ENCODE measurements around the gene PDE6A.
A peak's percentile ranks its signal among the peaks of the same experiment; 100 is the strongest.

PDE6A gene

GRCh38 chr5:149852641-149853330, 91.8 kb downstream of the PDE6A start:
- Mint-ChIP-seq H3K4me3 (no peak overlapping the region), H3K9me3 (no peaks in the 10 kb centered on the region), H3K4me1 (no peaks in the 10 kb centered on the region), H3K27ac (no peak overlapping the region), H3K27me3 (no peaks in the 10 kb centered on the region)
- peak; percentile 15 to 39 for DNase-seq
- no peak for ATAC-seq

- no peaks in the 10 kb centered on the region for H3K9me3 Mint-ChIP-seq
- no peak overlapping the region for H3K4me3 Mint-ChIP-seq
- H3K4me1 Mint-ChIP-seq: no peaks in the 10 kb centered on the region
- H3K27ac Mint-ChIP-seq: peak overlapping the region in 1 of 2 donors; percentile 9
- no peak for ATAC-seq
- H3K27me3 Mint-ChIP-seq: no peaks in the 10 kb centered on the region
- no peak for DNase-seq
Observed at GRCh38 chr5:149851211-149851610, 93.4 kb downstream of the PDE6A start.

DNA sequence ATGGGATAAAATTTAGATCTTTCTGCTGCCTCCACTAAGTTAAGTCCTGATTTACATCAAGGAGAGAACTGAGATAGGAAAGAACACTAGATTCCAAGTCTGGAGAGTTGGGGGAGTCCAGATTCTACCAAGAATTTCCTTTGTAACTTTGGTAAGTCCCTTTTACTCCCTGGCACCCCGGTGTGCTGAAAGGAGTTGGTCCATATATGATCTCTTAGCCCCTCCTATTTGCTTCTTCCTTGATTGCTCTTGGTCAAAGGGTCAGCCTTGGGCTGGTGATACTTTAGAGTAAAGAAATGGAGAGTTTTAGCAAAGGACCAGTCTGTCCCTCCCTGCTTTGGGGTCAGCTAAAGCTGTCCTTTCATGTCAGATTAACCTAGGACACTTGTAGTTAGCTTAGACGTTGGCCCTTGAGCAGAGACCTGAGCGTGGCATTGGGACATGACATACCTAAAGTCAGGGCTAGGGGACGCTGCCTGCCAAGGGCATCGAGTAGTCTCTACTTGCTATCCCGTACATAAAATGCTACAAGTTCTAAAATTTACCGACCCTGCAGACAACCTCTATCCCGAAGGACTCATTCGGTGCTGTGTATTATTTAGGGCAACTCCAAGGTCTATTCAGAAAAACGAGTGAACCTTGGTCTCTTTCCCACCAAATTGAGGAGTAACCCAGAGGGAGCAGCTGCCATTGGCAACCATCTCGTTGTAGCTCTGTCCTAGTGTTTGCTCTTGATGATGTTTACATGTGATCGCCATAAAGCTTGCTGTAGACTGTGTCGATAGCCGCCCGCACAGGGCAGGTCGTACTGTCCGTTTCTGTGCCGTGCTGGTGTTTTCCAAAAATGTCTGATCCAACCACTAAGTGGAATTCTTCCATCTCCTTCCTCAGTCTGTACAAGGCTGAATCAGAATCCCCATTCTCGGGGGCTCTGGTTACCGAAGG, 94.4 kb downstream of the PDE6A start:
- Mint-ChIP-seq H3K27ac (no peak overlapping the region), H3K4me3 (no peak overlapping the region), H3K9me3 (no peaks in the 10 kb centered on the region), H3K4me1 (no peaks in the 10 kb centered on the region), H3K27me3 (no peaks in the 10 kb centered on the region)
- DNase-seq: no peak
- ATAC-seq: no peak

DNA sequence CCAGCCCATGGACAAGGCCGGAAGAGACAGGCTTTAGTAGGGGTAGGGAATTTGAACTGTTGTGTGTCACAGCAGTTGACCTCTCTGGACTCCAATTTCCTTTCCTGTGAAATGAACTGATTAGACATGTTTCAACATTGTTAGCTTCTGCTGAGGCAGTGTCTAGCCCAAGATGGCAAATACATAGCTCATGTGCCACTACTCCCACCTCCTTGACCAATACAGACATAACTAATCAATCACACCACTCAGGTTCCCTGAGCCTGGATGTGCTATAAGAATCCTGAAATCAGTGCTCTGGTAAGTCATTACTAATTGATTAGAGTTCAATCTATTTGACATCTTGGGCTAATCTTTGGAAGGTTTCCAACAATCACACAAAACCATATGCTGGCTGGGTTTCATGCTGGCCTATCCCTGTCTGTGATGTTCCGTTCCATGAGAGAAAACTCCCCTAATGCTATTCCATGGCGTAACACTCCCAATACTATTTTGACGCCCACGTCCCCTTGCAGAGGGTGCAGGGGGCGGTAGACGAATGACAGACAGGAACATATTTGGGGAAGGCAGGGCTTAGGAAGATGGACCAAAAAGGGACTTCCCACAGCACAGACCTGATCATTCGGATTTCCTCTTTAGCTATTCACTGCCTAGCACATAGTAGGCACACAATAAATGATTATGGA, 95.2 kb downstream of the PDE6A start:
- peak overlapping the region in 1 of 2 donors; percentile 10 for H3K27ac Mint-ChIP-seq
- H3K27me3 Mint-ChIP-seq: no peaks in the 10 kb centered on the region
- no peak overlapping the region for H3K4me3 Mint-ChIP-seq
- no peak for DNase-seq
- no peaks in the 10 kb centered on the region for H3K4me1 Mint-ChIP-seq
- ATAC-seq: no peak
- H3K9me3 Mint-ChIP-seq: no peaks in the 10 kb centered on the region

DNA sequence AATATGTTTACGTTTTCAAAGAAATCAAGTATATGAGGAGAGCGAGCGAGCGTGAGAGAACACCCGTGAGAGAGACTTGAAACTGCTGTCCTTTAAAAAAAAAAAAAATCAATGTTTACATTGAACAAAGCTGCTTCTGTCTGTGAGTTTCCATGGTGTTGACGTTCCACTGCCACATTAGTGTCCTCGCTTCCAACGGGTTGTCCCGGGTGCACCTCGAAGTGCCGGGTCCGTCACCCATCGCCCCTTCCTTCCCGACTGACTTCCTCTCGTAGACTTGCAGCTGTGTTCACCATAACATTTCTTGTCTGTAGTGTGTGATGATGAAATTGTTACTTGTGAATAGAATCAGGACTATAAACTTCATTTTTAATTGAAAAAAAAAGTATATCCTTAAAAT, 97.0 kb downstream of the PDE6A start:
- Mint-ChIP-seq H3K4me3 (no peak overlapping the region), H3K27me3 (no peaks in the 10 kb centered on the region), H3K27ac (peak overlapping the region in 1 of 2 donors; percentile 29), H3K9me3 (no peaks in the 10 kb centered on the region), H3K4me1 (no peaks in the 10 kb centered on the region)
- DNase-seq (no peak), ATAC-seq (no peak)

GRCh38 chr5:149846021-149846420, 98.6 kb downstream of the PDE6A start:
- Mint-ChIP-seq H3K27ac (peak overlapping the region in 1 of 2 donors; percentile 43), H3K4me3 (no peak overlapping the region), H3K27me3 (no peaks in the 10 kb centered on the region), H3K9me3 (no peaks in the 10 kb centered on the region), H3K4me1 (no peaks in the 10 kb centered on the region)
- ATAC-seq: no peak
- no peak for DNase-seq

DNA sequence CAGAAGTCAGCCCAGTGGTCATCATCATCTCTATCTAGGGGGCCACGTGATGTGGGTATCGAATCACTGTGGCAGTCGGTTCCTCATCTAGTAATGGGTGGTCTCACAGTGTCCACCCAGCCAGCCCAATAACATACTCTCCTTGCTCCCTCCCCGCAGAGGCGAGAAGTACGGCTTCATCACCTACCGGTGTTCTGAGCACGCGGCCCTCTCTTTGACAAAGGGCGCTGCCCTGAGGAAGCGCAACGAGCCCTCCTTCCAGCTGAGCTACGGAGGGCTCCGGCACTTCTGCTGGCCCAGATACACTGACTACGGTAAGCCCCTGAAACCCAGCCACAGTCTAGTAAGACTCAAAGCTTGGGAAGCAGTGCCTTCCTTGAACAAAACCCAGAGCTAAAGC, 99.0 kb downstream of the PDE6A start:
- H3K9me3 Mint-ChIP-seq: no peaks in the 10 kb centered on the region
- H3K4me1 Mint-ChIP-seq: no peaks in the 10 kb centered on the region
- no peak overlapping the region for H3K27ac Mint-ChIP-seq
- no peak for DNase-seq
- H3K27me3 Mint-ChIP-seq: no peaks in the 10 kb centered on the region
- H3K4me3 Mint-ChIP-seq: no peak overlapping the region
- ATAC-seq: no peak

DNA sequence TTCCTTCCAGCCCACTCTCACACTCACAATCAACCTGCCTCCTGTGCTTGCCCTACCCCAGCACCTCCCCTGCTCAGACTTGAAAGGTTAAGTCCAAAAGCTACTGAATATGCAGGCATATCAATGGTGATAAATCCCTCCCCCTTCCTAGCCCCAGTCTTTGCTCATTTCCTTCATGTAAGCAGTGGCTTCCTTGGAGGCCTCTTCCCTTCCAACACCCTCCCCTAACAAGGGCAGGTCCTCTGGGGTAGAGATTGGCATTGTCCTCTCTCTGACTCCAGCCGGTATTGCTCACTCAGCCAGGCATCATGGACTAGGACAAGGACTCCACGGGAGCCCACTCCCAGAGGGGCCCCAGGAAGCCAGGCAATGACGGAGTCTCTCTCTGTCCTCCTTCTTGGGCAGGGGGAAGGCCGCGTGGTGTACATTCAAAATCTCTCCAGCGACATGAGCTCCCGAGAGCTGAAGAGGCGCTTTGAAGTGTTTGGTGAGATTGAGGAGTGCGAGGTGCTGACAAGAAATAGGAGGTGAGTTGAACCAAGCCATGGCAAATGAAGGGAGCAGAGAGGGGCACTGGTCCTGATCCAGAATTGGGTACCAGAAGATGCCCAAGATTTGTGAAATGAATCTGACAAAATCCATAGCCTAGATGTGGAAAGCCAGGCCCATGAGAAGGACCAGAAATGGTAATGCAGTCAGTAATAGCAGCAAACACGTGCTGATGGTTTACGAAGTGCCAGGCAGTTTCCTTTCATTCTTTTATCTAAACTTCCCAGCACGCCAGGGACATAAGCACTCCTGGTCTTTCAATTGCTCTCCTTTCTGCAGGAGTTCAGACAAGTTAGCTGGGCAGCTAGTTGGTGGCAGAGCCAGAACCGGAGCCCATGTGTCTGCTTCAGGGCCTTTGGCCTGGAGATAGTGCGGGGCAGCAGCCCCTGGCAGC, 102.5 kb downstream of the PDE6A start:
- DNase-seq: no peak
- no peak overlapping the region for H3K4me3 Mint-ChIP-seq
- ATAC-seq: no peak
- no peaks in the 10 kb centered on the region for H3K4me1 Mint-ChIP-seq
- peak overlapping the region in 1 of 2 donors; percentile 79 for H3K27ac Mint-ChIP-seq
- no peaks in the 10 kb centered on the region for H3K9me3 Mint-ChIP-seq
- H3K27me3 Mint-ChIP-seq: no peaks in the 10 kb centered on the region

GRCh38 chr5:149840226-149840825, 104.3 kb downstream of the PDE6A start:
- DNase-seq: no peak
- no peaks in the 10 kb centered on the region for H3K9me3 Mint-ChIP-seq
- no peaks in the 10 kb centered on the region for H3K4me1 Mint-ChIP-seq
- H3K27ac Mint-ChIP-seq: peak overlapping the region in 1 of 2 donors; percentile 65
- no peaks in the 10 kb centered on the region for H3K27me3 Mint-ChIP-seq
- H3K4me3 Mint-ChIP-seq: no peak overlapping the region
- ATAC-seq: no peak

GRCh38 chr5:149839761-149840160, 104.8 kb downstream of the PDE6A start:
- no peak for ATAC-seq
- no peak overlapping the region for H3K4me3 Mint-ChIP-seq
- DNase-seq: no peak
- H3K27me3 Mint-ChIP-seq: no peaks in the 10 kb centered on the region
- H3K9me3 Mint-ChIP-seq: no peaks in the 10 kb centered on the region
- H3K4me1 Mint-ChIP-seq: no peaks in the 10 kb centered on the region
- H3K27ac Mint-ChIP-seq: no peak overlapping the region

- H3K4me3 Mint-ChIP-seq: no peak overlapping the region
- ATAC-seq (no peak), DNase-seq (no peak)
- H3K27ac Mint-ChIP-seq: no peak overlapping the region
- H3K9me3 Mint-ChIP-seq: no peaks in the 10 kb centered on the region
- H3K27me3 Mint-ChIP-seq: no peaks in the 10 kb centered on the region
- no peaks in the 10 kb centered on the region for H3K4me1 Mint-ChIP-seq
Observed at GRCh38 chr5:149838881-149839739, 105.5 kb downstream of the PDE6A start.

DNA sequence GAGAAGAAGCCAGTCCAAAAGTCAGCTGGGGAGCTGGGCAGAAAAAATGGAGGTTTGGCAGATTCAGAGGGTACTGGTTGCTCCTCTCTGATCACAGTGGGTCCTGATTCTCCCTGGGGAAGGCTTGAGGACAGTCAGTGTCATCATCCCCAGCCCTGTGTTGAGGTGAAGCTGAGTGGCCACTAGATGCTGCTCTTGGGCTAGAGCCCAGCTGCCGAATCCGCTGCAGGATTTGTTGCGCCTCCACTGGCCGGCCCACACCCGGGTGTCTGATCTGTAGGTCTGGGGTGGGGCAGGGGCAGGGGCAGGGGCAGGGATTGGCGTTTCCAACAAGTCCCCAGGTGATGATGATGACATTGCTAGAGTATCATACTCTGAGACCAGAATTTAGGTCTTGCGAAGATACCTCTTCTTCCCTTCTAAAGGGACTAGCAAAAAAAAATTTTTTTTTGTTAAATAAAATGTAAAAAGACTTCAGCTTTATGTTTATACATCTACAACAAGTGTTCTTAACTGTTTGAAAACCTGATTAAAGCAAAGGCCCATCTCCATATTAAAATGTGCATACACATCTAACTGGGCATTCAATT, 106.8 kb downstream of the PDE6A start:
- H3K9me3 Mint-ChIP-seq: no peaks in the 10 kb centered on the region
- H3K4me3 Mint-ChIP-seq: no peak overlapping the region
- DNase-seq: peak in 1 of 2 donors; percentile 26
- H3K4me1 Mint-ChIP-seq: no peaks in the 10 kb centered on the region
- H3K27ac Mint-ChIP-seq: no peak overlapping the region
- ATAC-seq: peak; percentile 63
- no peaks in the 10 kb centered on the region for H3K27me3 Mint-ChIP-seq

DNA sequence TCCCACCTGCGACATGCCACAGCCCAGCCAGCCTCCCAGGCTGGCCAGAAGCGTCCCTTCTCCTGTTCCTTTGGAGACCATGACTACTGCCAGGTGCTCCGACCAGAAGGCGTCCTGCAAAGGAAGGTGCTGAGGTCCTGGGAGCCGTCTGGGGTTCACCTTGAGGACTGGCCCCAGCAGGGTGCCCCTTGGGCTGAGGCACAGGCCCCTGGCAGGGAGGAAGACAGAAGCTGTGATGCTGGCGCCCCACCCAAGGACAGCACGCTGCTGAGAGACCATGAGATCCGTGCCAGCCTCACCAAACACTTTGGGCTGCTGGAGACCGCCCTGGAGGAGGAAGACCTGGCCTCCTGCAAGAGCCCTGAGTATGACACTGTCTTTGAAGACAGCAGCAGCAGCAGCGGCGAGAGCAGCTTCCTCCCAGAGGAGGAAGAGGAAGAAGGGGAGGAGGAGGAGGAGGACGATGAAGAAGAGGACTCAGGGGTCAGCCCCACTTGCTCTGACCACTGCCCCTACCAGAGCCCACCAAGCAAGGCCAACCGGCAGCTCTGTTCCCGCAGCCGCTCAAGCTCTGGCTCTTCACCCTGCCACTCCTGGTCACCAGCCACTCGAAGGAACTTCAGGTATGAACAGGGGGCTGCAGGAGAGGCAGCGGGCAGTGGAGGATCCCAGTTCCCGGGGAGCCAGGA, 108.0 kb downstream of the PDE6A start:
- no peaks in the 10 kb centered on the region for H3K27me3 Mint-ChIP-seq
- no peak overlapping the region for H3K4me3 Mint-ChIP-seq
- DNase-seq (no peak), ATAC-seq (no peak)
- H3K4me1 Mint-ChIP-seq: peaks cover 5% of the 10 kb centered on the region
- H3K27ac Mint-ChIP-seq: peak overlapping the region in 1 of 2 donors; percentile 21
- H3K9me3 Mint-ChIP-seq: no peaks in the 10 kb centered on the region

Data from stimulated activated naive CD8-positive, alpha-beta T cell treated with anti-CD3 and anti-CD28 coated beads, Interleukin-15, amount 100 ng/mL, for 72 hours (primary cell).